ENCODE results near the gene SPRED1. TPM values are rescaled to one million over a fixed set of nuclear protein-coding genes. Genes with fewer than 3 reads are reported as not detected.

SPRED1 gene
- total RNA-seq, 1 experiment from 2014 or later, result 28.1 TPM

DNA sequence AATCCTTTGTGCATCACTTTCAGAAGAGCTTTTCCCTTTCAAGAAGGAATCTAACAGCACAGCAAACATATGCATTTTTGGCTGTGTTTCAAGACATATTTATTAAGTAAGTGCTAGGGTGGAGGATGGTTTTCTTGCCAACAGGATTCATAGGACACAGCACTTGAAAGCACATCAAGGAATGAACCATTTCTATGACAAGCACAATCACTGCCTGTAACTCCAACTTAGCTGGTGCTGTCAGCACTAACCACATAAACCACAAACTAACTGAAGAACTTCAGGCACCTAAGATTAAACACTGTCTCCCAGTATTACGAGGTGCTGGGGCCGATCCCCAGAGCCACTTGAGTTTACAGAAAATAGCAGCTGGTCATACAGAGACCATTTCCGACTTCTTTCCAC, 35.4 kb upstream of the SPRED1 start:
- Mint-ChIP-seq H3K4me1 (ENCODE audit: insufficient read depth, unreplicated experiment) (peaks cover 25% of the 10 kb centered on the region), H3K4me3 (ENCODE audit: unreplicated experiment) (peak overlapping the region; percentile 39), H3K9me3 (ENCODE audit: unreplicated experiment) (no peaks in the 10 kb centered on the region), H3K27ac (ENCODE audit: low read depth, unreplicated experiment) (peak overlapping the region; percentile 63), H3K36me3 (ENCODE audit: insufficient read depth, unreplicated experiment) (no peaks in the 10 kb centered on the region), H3K27me3 (ENCODE audit: insufficient read depth, unreplicated experiment) (no peaks in the 10 kb centered on the region)
- ChIA-PET CTCF (interaction anchor here (0.6 to 1.3 kb wide), 2 partner anchors 221 to 470 kb away, joined by 3 to 6 read pairs; no protein-coding TSS in a partner anchor), POLR2A (interaction anchor here (0.9 to 6.3 kb wide), 15 partner anchors 10 to 166 kb away, joined by 3 to 116 read pairs (median 10); partner anchors contain the start of gene SPRED1)
- BruUV-seq (replicated peaks), result no TSS peak
- peak; percentile 58 for DNase-seq (ENCODE audit: unreplicated experiment)
- intact Hi-C loops (cut with micrococcal nuclease), result no loop called here
- TF ChIP-seq, protein P1, sequence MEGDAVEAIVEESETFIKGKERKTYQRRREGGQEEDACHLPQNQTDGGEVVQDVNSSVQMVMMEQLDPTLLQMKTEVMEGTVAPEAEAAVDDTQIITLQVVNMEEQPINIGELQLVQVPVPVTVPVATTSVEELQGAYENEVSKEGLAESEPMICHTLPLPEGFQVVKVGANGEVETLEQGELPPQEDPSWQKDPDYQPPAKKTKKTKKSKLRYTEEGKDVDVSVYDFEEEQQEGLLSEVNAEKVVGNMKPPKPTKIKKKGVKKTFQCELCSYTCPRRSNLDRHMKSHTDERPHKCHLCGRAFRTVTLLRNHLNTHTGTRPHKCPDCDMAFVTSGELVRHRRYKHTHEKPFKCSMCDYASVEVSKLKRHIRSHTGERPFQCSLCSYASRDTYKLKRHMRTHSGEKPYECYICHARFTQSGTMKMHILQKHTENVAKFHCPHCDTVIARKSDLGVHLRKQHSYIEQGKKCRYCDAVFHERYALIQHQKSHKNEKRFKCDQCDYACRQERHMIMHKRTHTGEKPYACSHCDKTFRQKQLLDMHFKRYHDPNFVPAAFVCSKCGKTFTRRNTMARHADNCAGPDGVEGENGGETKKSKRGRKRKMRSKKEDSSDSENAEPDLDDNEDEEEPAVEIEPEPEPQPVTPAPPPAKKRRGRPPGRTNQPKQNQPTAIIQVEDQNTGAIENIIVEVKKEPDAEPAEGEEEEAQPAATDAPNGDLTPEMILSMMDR (IDR thresholded peaks at IDR 0.05; ENCODE audit: unreplicated experiment), result no peak

GRCh38 chr15:38217788-38218609, 34.6 kb upstream of the SPRED1 start:
- CTCF ChIA-PET, result interaction anchor here (0.6 to 1.6 kb wide), 6 partner anchors 33 to 469 kb away, joined by 3 to 6 read pairs (median 3); no protein-coding TSS in a partner anchor
- BruUV-seq (replicated peaks), result no TSS peak
- Mint-ChIP-seq H3K27ac (ENCODE audit: low read depth, unreplicated experiment) (peak overlapping the region; percentile 63), H3K4me1 (ENCODE audit: insufficient read depth, unreplicated experiment) (peaks cover 25% of the 10 kb centered on the region), H3K27me3 (ENCODE audit: insufficient read depth, unreplicated experiment) (no peaks in the 10 kb centered on the region), H3K4me3 (ENCODE audit: unreplicated experiment) (peak overlapping the region; percentile 39), H3K9me3 (ENCODE audit: unreplicated experiment) (no peaks in the 10 kb centered on the region), H3K36me3 (ENCODE audit: insufficient read depth, unreplicated experiment) (no peaks in the 10 kb centered on the region)
- intact Hi-C loops (cut with micrococcal nuclease), result no loop called here
- peak; percentile 92 for DNase-seq (ENCODE audit: unreplicated experiment)
- POLR2A ChIA-PET, result interaction anchor here (0.7 to 6.3 kb wide), 18 partner anchors 10 to 167 kb away, joined by 3 to 116 read pairs (median 6); partner anchors contain the start of gene SPRED1
- TF ChIP-seq, protein P1 (IDR thresholded peaks at IDR 0.05; ENCODE audit: unreplicated experiment), result no peak

- H3K9me3 Mint-ChIP-seq (ENCODE audit: unreplicated experiment), result no peaks in the 10 kb centered on the region
- DNase-seq (ENCODE audit: unreplicated experiment), result no peak
- intact Hi-C loops (cut with micrococcal nuclease), result no loop called here
- H3K27me3 Mint-ChIP-seq (ENCODE audit: insufficient read depth, unreplicated experiment), result no peaks in the 10 kb centered on the region
- no peak overlapping the region for H3K27ac Mint-ChIP-seq (ENCODE audit: low read depth, unreplicated experiment)
- TF ChIP-seq, protein P1 (IDR thresholded peaks at IDR 0.05; ENCODE audit: unreplicated experiment), result no peak
- no peak overlapping the region for H3K4me3 Mint-ChIP-seq (ENCODE audit: unreplicated experiment)
- no peaks in the 10 kb centered on the region for H3K36me3 Mint-ChIP-seq (ENCODE audit: insufficient read depth, unreplicated experiment)
- CTCF ChIA-PET, result interaction anchor here (0.6 kb wide), 2 partner anchors 9 to 38 kb away, joined by 4 read pairs; no protein-coding TSS in a partner anchor
- BruUV-seq (replicated peaks), result no TSS peak
- POLR2A ChIA-PET, result interaction anchor here (0.9 to 2.7 kb wide), 6 partner anchors 8 to 113 kb away, joined by 3 to 27 read pairs (median 4); partner anchors contain the start of gene SPRED1
- H3K4me1 Mint-ChIP-seq (ENCODE audit: insufficient read depth, unreplicated experiment), result peaks cover 25% of the 10 kb centered on the region
Measured at GRCh38 chr15:38220606-38221273, 31.9 kb upstream of the SPRED1 start.

DNA sequence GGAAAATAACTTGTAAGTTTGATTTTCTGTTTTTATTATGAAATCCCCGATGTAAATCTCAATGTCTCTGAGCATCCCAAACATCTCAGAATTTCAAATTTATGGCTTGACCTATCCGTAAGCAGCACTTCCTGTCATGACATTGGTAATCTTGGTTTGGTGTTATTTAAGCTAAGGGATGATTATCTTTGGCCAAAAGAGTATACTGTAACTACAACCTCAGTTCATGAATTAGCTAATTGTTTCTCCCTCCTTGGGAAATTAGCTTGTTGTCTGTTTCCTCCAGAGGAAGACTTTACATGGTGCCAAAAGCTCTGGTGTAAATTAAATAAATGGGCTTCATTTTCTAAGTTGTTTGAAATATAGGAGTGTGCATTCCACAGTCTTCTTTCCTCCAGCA, 28.1 kb upstream of the SPRED1 start:
- H3K4me3 Mint-ChIP-seq (ENCODE audit: unreplicated experiment), result no peak overlapping the region
- no peak for DNase-seq (ENCODE audit: unreplicated experiment)
- H3K36me3 Mint-ChIP-seq (ENCODE audit: insufficient read depth, unreplicated experiment), result no peaks in the 10 kb centered on the region
- POLR2A ChIA-PET, result interaction anchor here (0.6 to 6.9 kb wide), 7 partner anchors 28 to 156 kb away, joined by 3 to 98 read pairs (median 4); partner anchors contain the start of gene SPRED1
- H3K27ac Mint-ChIP-seq (ENCODE audit: low read depth, unreplicated experiment), result no peak overlapping the region
- intact Hi-C loops (cut with micrococcal nuclease), result no loop called here
- BruUV-seq (replicated peaks), result no TSS peak
- H3K27me3 Mint-ChIP-seq (ENCODE audit: insufficient read depth, unreplicated experiment), result no peaks in the 10 kb centered on the region
- peaks cover 6% of the 10 kb centered on the region for H3K4me1 Mint-ChIP-seq (ENCODE audit: insufficient read depth, unreplicated experiment)
- TF ChIP-seq, protein P1 (IDR thresholded peaks at IDR 0.05; ENCODE audit: unreplicated experiment), result no peak
- CTCF ChIA-PET, result interaction anchor here (0.6 kb wide), 1 partner anchor 1825 kb away, joined by 3 read pairs; no protein-coding TSS in a partner anchor
- no peaks in the 10 kb centered on the region for H3K9me3 Mint-ChIP-seq (ENCODE audit: unreplicated experiment)

Data from MCF 10A (cell line).